HL-60 (cell line): ENCODE results near the gene CEACAM18.

Experiments used
- CTCF ChIP-seq: IDR thresholded peaks from one replicate; pipeline ENCODE4 v1.5.1; 2011; ENCODE audit warnings: low read length, control low read depth, inconsistent platforms; ENCODE audit not compliant: insufficient read depth
- GABPA ChIP-seq: IDR thresholded peaks from 2 replicates; pipeline ENCODE4 v1.6.1; 2012; ENCODE audit warnings: low read depth
- POLR2AphosphoS5 ChIP-seq: IDR thresholded peaks from 2 replicates; pipeline ENCODE4 v1.6.1; 2012; ENCODE audit warnings: low read depth
- REST ChIP-seq: IDR thresholded peaks from 2 replicates; pipeline ENCODE4 v1.6.1; 2012; ENCODE audit warnings: low read depth; ENCODE audit not compliant: insufficient replicate concordance
- SPI1 ChIP-seq: IDR thresholded peaks from 2 replicates; pipeline ENCODE4 v1.6.1; 2012; ENCODE audit warnings: low read depth, mild to moderate bottlenecking, borderline replicate concordance

- TF ChIP-seq CTCF (no peak), POLR2AphosphoS5 (no peak), REST (no peak), GABPA (no peak), SPI1 (no peak)
Measured at GRCh38 chr19:51458051-51458645, 20.2 kb upstream of the CEACAM18 start, which contains the start of gene SIGLEC8.
